SIG-M5 treated with dmso at 0.1 percent for 504 hours (cell line): ENCODE measurements around the gene PCDHB10.

ENCODE experiments used
- DNase-seq: peaks from one replicate; lab custom pipeline; 2025; ENCODE audit not compliant: unreplicated experiment; lab: John Stamatoyannopoulos, UW

PCDHB10 gene

DNA sequence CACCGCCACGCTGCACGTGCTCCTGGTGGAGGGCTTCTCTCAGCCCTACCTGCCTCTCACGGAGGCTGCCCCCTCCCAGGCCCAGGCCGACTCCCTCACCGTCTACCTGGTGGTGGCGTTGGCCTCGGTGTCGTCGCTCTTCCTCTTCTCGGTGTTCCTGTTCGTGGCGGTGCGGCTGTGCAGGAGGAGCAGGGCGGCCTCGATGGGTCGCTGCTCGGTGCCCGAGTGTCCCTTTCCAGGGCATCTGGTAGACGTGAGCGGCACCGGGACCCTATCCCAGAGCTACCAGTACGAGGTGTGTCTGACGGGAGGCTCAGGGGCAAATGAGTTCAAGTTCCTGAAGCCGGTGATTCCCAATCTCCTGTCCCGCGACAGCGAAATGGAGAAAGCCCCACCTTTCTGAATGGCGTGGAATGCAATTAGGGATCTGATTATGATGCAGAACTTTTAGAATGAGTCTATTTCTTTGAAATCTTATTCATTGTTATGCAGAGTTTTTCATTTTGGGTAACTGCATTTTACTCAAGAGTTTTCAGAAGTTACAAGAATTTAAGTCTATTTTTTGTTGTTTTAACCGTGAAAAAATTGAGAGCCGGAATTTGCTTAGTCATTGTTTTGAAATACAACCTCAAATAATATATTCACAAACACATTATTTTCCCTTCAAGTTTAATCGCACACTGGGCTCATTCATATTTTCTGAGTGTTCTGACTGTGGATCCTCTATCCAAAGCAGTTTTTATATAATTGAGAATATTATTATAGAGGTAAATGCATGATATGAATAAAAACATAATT lies 44.6 kb downstream of the PCDHB10 start:
- no peak for DNase-seq

- no peak for DNase-seq
Observed at GRCh38 chr5:141241496-141241895, 49.3 kb downstream of the PCDHB10 start.
